HCT116 (cell line): ENCODE results near the gene PLAC8L1. TPM values are rescaled to one million over a fixed set of nuclear protein-coding genes. Genes with fewer than 3 reads are reported as not detected.
"Not testable (repeated sequence)": the region's sequence is repeated elsewhere in the genome, so short reads cannot be mapped to it uniquely, and the experiment has no call there.

Source experiments
- ATAC-seq: fragments of 200-7000 bp; cut with Tn5 transposase; 2 replicates; pipeline ENCODE4 v1.9.1; 2020; ENCODE audit warnings: mild to moderate bottlenecking, moderate library complexity
- BruUV-seq: library from RNA; stranded (reverse); fragments of 400-500 nt; replicated peaks from 2 replicates; lab custom pipeline; 2021; lab: Mats Ljungman, UMichigan
- CTCF ChIA-PET: fragments of 300-600 bp; sonication (Branson Sonifier 250); formaldehyde crosslinking; loops from one replicate; lab custom pipeline; 2021; ENCODE audit warnings: antibody characterized with exemption; lab: Charles Lee
- POLR2A ChIA-PET: fragments of 300-600, 350-600 bp; sonication (Branson Sonifier 250); formaldehyde crosslinking; loops from one replicate; lab custom pipeline; 2021; ENCODE audit warnings: antibody characterized with exemption; lab: Charles Lee
- RAD21 ChIA-PET, 2 experiments: fragments of 300-600 bp; sonication (Branson Sonifier 250); formaldehyde crosslinking; loops; one replicate each; lab custom pipeline; 2023; ENCODE audit warnings: low total read pairs in 2 of 2; ENCODE audit not compliant: uncharacterized antibody in 2 of 2, unreplicated experiment in 2 of 2, low non-redundant PET in 1 of 2; lab: Charles Lee
- DNase-seq: peaks from one replicate; pipeline ENCODE4 v3.0.0-alpha.2; 2010; ENCODE audit warnings: low read depth, low spot score
- H2AFZ ChIP-seq: fragments of 200-600 bp; shearing (Covaris generic), sonication (generic); 2 replicates; pipeline ENCODE4 v1.6.1; 2017; ENCODE audit warnings: low read depth, mixed run types, mixed read lengths, antibody characterized with exemption, low read length; ENCODE audit not compliant: poor library complexity, severe bottlenecking
- H3K27ac ChIP-seq: 2 replicates; pipeline ENCODE4 v1.5.1; 2012; ENCODE audit warnings: low read depth, low read length
- H3K27me3 ChIP-seq: fragments of 200-600 bp; sonication (generic); 2 replicates; pipeline ENCODE4 v1.6.1; 2016; ENCODE audit warnings: mixed run types, low read length, mixed read lengths; ENCODE audit not compliant: insufficient read depth
- H3K36me3 ChIP-seq, 2 experiments: fragments of 200-500 bp in 1 of 2; fragments of 200-600 bp in 1 of 2; sonication (Bioruptor generic) in 1 of 2; sonication (generic) in 1 of 2; 2 replicates each; pipeline versions ENCODE4 v1.5.1 to v1.6.1; 2014 to 2016; ENCODE audit warnings: low read length in 2 of 2, inconsistent platforms in 1 of 2, mixed read lengths in 1 of 2, mixed run types in 1 of 2; ENCODE audit not compliant: insufficient read depth in 2 of 2, control insufficient read depth in 1 of 2
- H3K4me1 ChIP-seq, 2 experiments: fragments of 200-600 bp in 1 of 2; sonication (generic) in 1 of 2; 2 replicates each; pipeline versions ENCODE4 v1.5.1 to v1.6.1; 2012 to 2017; ENCODE audit warnings: low read length in 2 of 2, inconsistent platforms in 1 of 2, mild to moderate bottlenecking in 1 of 2, mixed read lengths in 1 of 2, mixed run types in 1 of 2, moderate library complexity in 1 of 2; ENCODE audit not compliant: insufficient read depth in 2 of 2, control insufficient read depth in 1 of 2
- H3K4me2 ChIP-seq: fragments of 200-600 bp; sonication (generic); 2 replicates; pipeline ENCODE4 v1.6.1; 2017; ENCODE audit warnings: mixed run types, low read length, mixed read lengths
- H3K4me3 ChIP-seq, 2 experiments: fragments of 200-600 bp in 1 of 2; sonication (generic) in 1 of 2; replicated peaks in 1 of 2; 2 replicates each; pipeline ENCODE4 v1.5.1; 2011 to 2016; ENCODE audit warnings: low read length in 2 of 2, control low read depth in 1 of 2, low read depth in 1 of 2, mild to moderate bottlenecking in 1 of 2, mixed read lengths in 1 of 2, mixed run types in 1 of 2
- H3K79me2 ChIP-seq: fragments of 200-600 bp; sonication (generic); 2 replicates; pipeline ENCODE4 v1.6.1; 2017; ENCODE audit warnings: mild to moderate bottlenecking, mixed run types, low read length, moderate library complexity, mixed read lengths; ENCODE audit not compliant: insufficient read depth
- H3K9ac ChIP-seq: fragments of 200-600 bp; sonication (generic); 2 replicates; pipeline ENCODE4 v1.6.1; 2016; ENCODE audit warnings: low read length, mixed read lengths
- H3K9me2 ChIP-seq: fragments of 200-600 bp; sonication (generic), shearing (Covaris generic); 2 replicates; pipeline ENCODE4 v1.6.1; 2017; ENCODE audit warnings: mixed run types, mild to moderate bottlenecking, moderate library complexity; ENCODE audit not compliant: insufficient read depth
- H3K9me3 ChIP-seq, 2 experiments: fragments of 200-500 bp in 1 of 2; fragments of 200-600 bp in 1 of 2; sonication (Bioruptor generic) in 1 of 2; sonication (generic) in 1 of 2; 2 replicates each; pipeline ENCODE4 v1.6.1; 2014 to 2017; ENCODE audit warnings: low read length in 2 of 2, mixed read lengths in 2 of 2, inconsistent platforms in 1 of 2, low read depth in 1 of 2, mild to moderate bottlenecking in 1 of 2, mixed run types in 1 of 2, moderate library complexity in 1 of 2; ENCODE audit not compliant: control insufficient read depth in 1 of 2, insufficient read depth in 1 of 2
- H4K20me1 ChIP-seq: fragments of 200-600 bp; sonication (generic), shearing (Covaris generic); 2 replicates; pipeline ENCODE4 v1.6.1; 2017; ENCODE audit warnings: mixed run types, mild to moderate bottlenecking, moderate library complexity; ENCODE audit not compliant: insufficient read depth
- CEBPB ChIP-seq: IDR thresholded peaks from 2 replicates; pipeline ENCODE4 v1.6.1; 2012; ENCODE audit warnings: low read depth
- EGR1 ChIP-seq: IDR thresholded peaks from 2 replicates; pipeline ENCODE4 v1.6.1; 2012; ENCODE audit warnings: low read depth
- ELF1 ChIP-seq: IDR thresholded peaks from 2 replicates; pipeline ENCODE4 v1.6.1; 2012; ENCODE audit warnings: low read depth, borderline replicate concordance
- EZH2 ChIP-seq: fragments of 200-600 bp; sonication (generic); IDR thresholded peaks from 2 replicates; pipeline ENCODE4 v1.6.1; 2017; ENCODE audit warnings: antibody characterized with exemption, mixed run types
- EZH2phosphoT487 ChIP-seq: fragments of 200-600 bp; IDR thresholded peaks from 2 replicates; pipeline ENCODE4 v1.6.1; 2018; ENCODE audit warnings: antibody characterized with exemption, borderline replicate concordance
- FOSL1 ChIP-seq: IDR thresholded peaks from 2 replicates; pipeline ENCODE4 v1.6.1; 2012; ENCODE audit warnings: low read depth
- POLR2A ChIP-seq: IDR thresholded peaks from 2 replicates; pipeline ENCODE4 v1.7.0; 2011; ENCODE audit warnings: borderline replicate concordance; ENCODE audit not compliant: insufficient read depth, insufficient read length; ENCODE audit errors: extremely low read depth
- POLR2AphosphoS5 ChIP-seq: IDR thresholded peaks from 2 replicates; pipeline ENCODE4 v1.6.1; 2011; ENCODE audit warnings: mild to moderate bottlenecking, low read depth, low read length, moderate library complexity
- RAD21 ChIP-seq: IDR thresholded peaks from 2 replicates; pipeline ENCODE4 v1.6.1; 2012; ENCODE audit warnings: low read depth, mild to moderate bottlenecking
- SIN3A ChIP-seq: IDR thresholded peaks from 2 replicates; pipeline ENCODE4 v1.6.1; 2012; ENCODE audit warnings: low read depth
- SP1 ChIP-seq: IDR thresholded peaks from 2 replicates; pipeline ENCODE4 v1.6.1; 2012; ENCODE audit warnings: low read depth
- SRF ChIP-seq: IDR thresholded peaks from 2 replicates; pipeline ENCODE4 v1.6.1; 2012; ENCODE audit warnings: low read depth
- TCF7L2 ChIP-seq: IDR thresholded peaks from 2 replicates; pipeline ENCODE4 v1.7.0; 2011; ENCODE audit warnings: borderline replicate concordance, inconsistent platforms; ENCODE audit not compliant: insufficient read depth, insufficient read length; ENCODE audit errors: extremely low read depth
- YY1 ChIP-seq: IDR thresholded peaks from 2 replicates; pipeline ENCODE4 v1.6.1; 2011; ENCODE audit warnings: low read length, low read depth, moderate library complexity, mild to moderate bottlenecking; ENCODE audit not compliant: insufficient replicate concordance; ENCODE audit errors: extremely low read depth
- ZFX ChIP-seq: fragments of 450-650 bp; IDR thresholded peaks from 2 replicates; pipeline ENCODE4 v1.6.1; 2017
- intact Hi-C: fragments of 100-400 bp; cut with micrococcal nuclease; formaldehyde crosslinking; loops from 2 replicates; pipeline ENCODE4 v1.10.0; 2022
- total RNA-seq: library from RNA; stranded (reverse); gene quantifications from one replicate; pipeline ENCODE4 v1.2.1, GENCODE V29; 2021; ENCODE audit not compliant: unreplicated experiment
- TF ChIP-seq, protein P1 (sequence below), 3 experiments: fragments of 200-600 bp in 1 of 3; sonication (generic) in 1 of 3; IDR thresholded peaks in 2 of 3; conservative IDR thresholded peaks in 1 of 3; 2 replicates each; pipeline ENCODE4 v1.5.1; 2012 to 2017; ENCODE audit warnings: low read depth in 2 of 3, low read length in 2 of 3, antibody characterized with exemption in 1 of 3, borderline replicate concordance in 1 of 3, control low read depth in 1 of 3, mild to moderate bottlenecking in 1 of 3, mixed read lengths in 1 of 3, mixed run types in 1 of 3, moderate library complexity in 1 of 3; ENCODE audit not compliant: insufficient read depth in 1 of 3
- TF ChIP-seq, protein P2 (sequence below): IDR thresholded peaks from 2 replicates; pipeline ENCODE4 v1.6.1; 2012; ENCODE audit warnings: low read depth
- TF ChIP-seq, protein P3 (sequence below): IDR thresholded peaks from 2 replicates; pipeline ENCODE4 v1.6.1; 2012
- TF ChIP-seq, protein P4 (sequence below): IDR thresholded peaks from 2 replicates; pipeline ENCODE4 v1.6.1; 2012

PLAC8L1 gene
- total RNA-seq, 1 experiment from 2014 or later, result 2.6 TPM

DNA sequence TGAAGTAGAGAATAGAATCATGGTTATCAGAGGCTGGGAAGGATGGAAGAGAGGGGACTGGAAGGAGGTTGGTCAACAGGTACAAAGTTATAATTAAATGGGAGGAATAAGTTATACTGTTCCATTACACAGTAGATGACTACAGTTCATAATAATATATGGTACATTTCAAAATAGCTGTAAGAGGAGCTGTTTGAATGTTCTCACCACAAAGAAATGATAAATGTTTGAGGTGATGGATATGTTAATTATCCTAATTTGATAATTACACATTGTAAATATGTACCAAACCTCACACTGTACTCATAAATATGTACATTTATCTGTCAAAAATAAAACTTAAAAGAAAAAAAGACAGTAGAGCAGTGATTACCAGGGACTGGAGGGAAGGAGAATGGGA is 12.9 kb upstream of the PLAC8L1 start:
- DNase-seq, result no peak
- intact Hi-C loops, result no loop called here
- no peaks in the 10 kb centered on the region for H3K9me3 ChIP-seq
- no peak overlapping the region for H3K27ac ChIP-seq
- ChIA-PET POLR2A (no interaction called here), RAD21 (no interaction called here)
- H3K4me1 ChIP-seq, result no peaks in the 10 kb centered on the region
- no peak overlapping the region for H3K4me3 ChIP-seq
- no peaks in the 10 kb centered on the region for H4K20me1 ChIP-seq
- H2AFZ ChIP-seq, result no peak overlapping the region
- no peak for TF ChIP-seq POLR2A
- TF ChIP-seq ELF1, result no peak
- no peak for TF ChIP-seq FOSL1
- no peak for TF ChIP-seq EZH2
- no peak for TF ChIP-seq EGR1
- TF ChIP-seq EZH2phosphoT487, result no peak
- TF ChIP-seq, protein P1, sequence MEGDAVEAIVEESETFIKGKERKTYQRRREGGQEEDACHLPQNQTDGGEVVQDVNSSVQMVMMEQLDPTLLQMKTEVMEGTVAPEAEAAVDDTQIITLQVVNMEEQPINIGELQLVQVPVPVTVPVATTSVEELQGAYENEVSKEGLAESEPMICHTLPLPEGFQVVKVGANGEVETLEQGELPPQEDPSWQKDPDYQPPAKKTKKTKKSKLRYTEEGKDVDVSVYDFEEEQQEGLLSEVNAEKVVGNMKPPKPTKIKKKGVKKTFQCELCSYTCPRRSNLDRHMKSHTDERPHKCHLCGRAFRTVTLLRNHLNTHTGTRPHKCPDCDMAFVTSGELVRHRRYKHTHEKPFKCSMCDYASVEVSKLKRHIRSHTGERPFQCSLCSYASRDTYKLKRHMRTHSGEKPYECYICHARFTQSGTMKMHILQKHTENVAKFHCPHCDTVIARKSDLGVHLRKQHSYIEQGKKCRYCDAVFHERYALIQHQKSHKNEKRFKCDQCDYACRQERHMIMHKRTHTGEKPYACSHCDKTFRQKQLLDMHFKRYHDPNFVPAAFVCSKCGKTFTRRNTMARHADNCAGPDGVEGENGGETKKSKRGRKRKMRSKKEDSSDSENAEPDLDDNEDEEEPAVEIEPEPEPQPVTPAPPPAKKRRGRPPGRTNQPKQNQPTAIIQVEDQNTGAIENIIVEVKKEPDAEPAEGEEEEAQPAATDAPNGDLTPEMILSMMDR (IDR thresholded peaks at IDR 0.05 in 2 of 3, conservative IDR thresholded peaks at IDR 0.05 in 1 of 3; ENCODE audit: borderline replicate concordance in 1 of 3, insufficient read depth in 1 of 3, low read depth in 2 of 3, low read length in 2 of 3), result no peak
- TF ChIP-seq, protein P2, sequence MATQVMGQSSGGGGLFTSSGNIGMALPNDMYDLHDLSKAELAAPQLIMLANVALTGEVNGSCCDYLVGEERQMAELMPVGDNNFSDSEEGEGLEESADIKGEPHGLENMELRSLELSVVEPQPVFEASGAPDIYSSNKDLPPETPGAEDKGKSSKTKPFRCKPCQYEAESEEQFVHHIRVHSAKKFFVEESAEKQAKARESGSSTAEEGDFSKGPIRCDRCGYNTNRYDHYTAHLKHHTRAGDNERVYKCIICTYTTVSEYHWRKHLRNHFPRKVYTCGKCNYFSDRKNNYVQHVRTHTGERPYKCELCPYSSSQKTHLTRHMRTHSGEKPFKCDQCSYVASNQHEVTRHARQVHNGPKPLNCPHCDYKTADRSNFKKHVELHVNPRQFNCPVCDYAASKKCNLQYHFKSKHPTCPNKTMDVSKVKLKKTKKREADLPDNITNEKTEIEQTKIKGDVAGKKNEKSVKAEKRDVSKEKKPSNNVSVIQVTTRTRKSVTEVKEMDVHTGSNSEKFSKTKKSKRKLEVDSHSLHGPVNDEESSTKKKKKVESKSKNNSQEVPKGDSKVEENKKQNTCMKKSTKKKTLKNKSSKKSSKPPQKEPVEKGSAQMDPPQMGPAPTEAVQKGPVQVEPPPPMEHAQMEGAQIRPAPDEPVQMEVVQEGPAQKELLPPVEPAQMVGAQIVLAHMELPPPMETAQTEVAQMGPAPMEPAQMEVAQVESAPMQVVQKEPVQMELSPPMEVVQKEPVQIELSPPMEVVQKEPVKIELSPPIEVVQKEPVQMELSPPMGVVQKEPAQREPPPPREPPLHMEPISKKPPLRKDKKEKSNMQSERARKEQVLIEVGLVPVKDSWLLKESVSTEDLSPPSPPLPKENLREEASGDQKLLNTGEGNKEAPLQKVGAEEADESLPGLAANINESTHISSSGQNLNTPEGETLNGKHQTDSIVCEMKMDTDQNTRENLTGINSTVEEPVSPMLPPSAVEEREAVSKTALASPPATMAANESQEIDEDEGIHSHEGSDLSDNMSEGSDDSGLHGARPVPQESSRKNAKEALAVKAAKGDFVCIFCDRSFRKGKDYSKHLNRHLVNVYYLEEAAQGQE, result no peak
- no peak for TF ChIP-seq ZFX
- TF ChIP-seq SIN3A, result no peak
- no peak for TF ChIP-seq CEBPB
- no peak for TF ChIP-seq POLR2AphosphoS5
- TF ChIP-seq SP1, result no peak
- TF ChIP-seq YY1, result no peak
- no peak for TF ChIP-seq TCF7L2
- TF ChIP-seq, protein P3, sequence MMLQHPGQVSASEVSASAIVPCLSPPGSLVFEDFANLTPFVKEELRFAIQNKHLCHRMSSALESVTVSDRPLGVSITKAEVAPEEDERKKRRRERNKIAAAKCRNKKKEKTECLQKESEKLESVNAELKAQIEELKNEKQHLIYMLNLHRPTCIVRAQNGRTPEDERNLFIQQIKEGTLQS, result no peak
- TF ChIP-seq, protein P4, sequence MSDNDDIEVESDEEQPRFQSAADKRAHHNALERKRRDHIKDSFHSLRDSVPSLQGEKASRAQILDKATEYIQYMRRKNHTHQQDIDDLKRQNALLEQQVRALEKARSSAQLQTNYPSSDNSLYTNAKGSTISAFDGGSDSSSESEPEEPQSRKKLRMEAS, result no peak
- TF ChIP-seq SRF, result no peak
- no peak for TF ChIP-seq RAD21
- TF ChIP-seq, all 23 proteins: peak for 0
- no TSS peak for BruUV-seq
- Histone ChIP-seq H3K27me3 (no peaks in the 10 kb centered on the region), H3K36me3 (peaks cover 40 to 44% of the 10 kb centered on the region in 2 experiments), H3K9me2 (no peaks in the 10 kb centered on the region), H3K4me2 (no peak overlapping the region), H3K9ac (no peak overlapping the region), H3K79me2 (no peaks in the 10 kb centered on the region)
- no peak for ATAC-seq
- CTCF ChIA-PET, result no interaction called here

DNA sequence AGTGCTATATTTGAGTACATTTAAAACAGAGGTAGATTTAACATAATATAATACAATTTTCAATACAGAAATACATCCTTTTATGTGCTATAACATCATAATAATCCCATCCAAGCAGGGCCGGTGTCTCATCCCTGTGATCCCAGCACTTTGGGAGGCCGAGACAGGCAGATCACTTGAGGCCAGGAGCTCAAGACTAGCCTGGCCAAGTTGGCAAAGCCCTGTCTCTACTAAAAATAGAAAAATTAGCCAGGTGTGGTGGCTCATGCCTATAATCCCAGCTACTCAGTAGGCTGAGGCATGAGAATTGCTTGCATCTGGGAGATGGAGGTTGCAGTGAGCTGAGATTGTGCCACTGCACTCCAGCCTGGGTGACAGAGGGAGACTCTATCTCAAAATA is 11.8 kb upstream of the PLAC8L1 start:
- H4K20me1 ChIP-seq, CTCF ChIA-PET, intact Hi-C loops, H3K79me2 ChIP-seq, RAD21 ChIA-PET, POLR2A ChIA-PET, H3K9ac ChIP-seq, DNase-seq, H3K9me3 ChIP-seq, H3K4me3 ChIP-seq, H3K4me1 ChIP-seq, H3K27ac ChIP-seq, H3K4me2 ChIP-seq, BruUV-seq, H3K9me2 ChIP-seq, ATAC-seq, H3K27me3 ChIP-seq, H2AFZ ChIP-seq: not testable (repeated sequence)
- peaks cover 41% of the 10 kb centered on the region in 2 experiments for H3K36me3 ChIP-seq
